NK-92 (cell line): ENCODE data around the gene NLRP5.
"Not testable (repeated sequence)": the region's sequence is repeated elsewhere in the genome, so short reads cannot be mapped to it uniquely, and the experiment has no call there.

Experiments used
- DNase-seq: peaks from one replicate; lab custom pipeline; 2025; ENCODE audit not compliant: unreplicated experiment; lab: John Stamatoyannopoulos, UW

The NLRP5 gene

DNA sequence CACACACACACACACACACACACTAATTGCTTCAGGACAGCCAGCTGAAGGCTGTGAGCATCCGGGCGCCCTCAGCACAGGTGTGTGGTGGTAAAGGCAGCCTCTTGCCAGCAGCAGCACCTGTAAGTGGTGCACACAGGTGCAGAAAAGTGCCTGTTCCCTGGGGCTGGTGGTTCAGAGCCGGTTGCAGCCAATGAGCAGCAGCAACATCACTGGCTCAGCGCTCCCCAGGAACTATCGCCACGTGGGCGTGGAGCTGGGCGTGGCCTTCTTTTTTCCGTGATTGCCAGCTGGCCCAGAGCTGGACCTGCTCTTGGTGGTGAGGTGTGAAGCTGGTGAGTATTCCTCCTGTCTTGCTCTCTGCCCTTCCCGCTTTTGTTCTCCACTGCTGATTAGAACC, at the start of gene NLRP5:
NLRP5 (plus strand) TSS at position 289 of the 400 bp plus-strand sequence.
- no peak for DNase-seq

GRCh38 chr19:55939206-55939605, 47.4 kb upstream of the NLRP5 start:
- DNase-seq: no peak

GRCh38 chr19:55940306-55940705, 46.3 kb upstream of the NLRP5 start:
- DNase-seq: no peak

- no peak for DNase-seq
Observed at GRCh38 chr19:55947532-55947931, 39.0 kb upstream of the NLRP5 start, which contains the start of gene NLRP8. Gene NLRP8 (plus strand): TSS chr19:55947832.

DNA sequence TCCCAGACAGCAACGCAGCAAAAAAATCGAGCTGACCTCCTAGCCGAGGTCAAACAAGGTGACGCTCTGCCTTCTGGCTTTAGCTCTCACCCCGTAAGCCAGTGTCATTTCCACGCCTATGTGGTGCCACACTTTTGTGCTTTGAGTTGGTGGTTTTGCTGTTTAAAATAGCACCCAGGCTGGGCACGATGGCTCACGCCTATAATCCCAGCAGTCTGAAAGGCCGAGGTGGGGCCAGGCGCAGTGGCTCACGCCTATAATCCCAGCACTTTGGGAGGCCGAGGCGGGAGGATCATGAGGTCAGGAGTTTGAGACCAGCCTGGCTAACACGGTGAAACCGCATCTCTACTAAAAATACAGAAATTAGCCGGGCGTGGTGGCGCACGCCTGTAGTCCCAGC, 36.0 kb upstream of the NLRP5 start:
- not testable (repeated sequence) for DNase-seq

DNA sequence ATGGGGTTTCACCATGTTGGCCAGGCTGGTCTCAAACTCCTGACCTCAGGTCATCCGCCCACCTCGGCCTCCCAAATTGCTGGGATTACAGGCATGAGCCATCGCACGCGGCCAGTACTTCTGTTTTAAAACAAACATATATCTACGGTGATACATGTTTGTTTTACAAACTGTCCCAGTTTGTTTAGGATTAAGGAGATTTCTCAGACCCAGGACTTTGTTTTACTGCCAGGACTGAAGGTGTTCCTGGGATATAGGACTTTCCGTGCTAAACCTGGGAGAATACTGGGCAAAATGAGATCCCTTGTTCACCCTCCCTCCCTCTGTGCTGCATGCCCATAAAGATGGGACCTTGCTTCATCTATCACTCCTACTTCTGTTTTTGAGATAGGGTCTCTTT, 30.1 kb upstream of the NLRP5 start:
- no peak for DNase-seq

DNA sequence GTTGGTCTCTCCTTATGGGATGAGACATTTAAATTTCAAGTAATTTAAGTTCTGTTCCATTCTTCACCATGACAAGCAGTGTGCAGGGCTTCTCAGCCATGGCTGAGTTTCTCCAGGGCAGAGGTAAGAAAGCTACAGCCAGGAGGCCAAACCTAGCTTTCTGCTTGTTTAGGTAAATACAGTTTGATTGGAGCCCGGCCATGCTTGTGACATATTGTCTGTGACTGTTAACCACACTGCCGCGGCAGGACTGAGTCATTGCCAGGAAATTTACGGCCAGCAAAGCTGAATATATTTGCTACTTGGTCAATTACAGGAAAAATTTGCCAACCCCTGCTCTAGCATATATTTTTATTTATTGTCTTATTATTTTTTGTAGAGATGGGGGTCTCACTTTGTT, 28.2 kb upstream of the NLRP5 start:
- no peak for DNase-seq

GRCh38 chr19:55959996-55960675, 26.4 kb upstream of the NLRP5 start:
- DNase-seq: no peak

DNA sequence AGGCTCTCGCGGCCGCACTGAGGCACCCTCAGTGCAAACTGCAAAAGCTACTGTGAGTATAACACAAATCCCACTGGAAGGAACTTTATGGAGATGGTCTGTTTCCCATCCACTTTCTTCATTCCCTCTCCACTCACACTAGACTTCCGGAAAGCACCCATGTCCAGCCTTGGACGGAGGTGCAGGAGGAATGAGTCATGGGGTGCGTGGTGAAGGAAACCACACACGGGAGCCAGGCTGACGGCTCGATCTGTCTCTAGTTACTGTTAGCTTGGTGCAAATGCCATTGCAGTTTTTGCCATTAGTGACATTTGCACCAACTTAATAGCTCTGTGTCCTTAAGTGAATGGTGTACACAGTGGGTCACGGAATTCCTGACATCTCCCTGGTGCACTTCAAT, 24.4 kb upstream of the NLRP5 start:
- DNase-seq: no peak

GRCh38 chr19:55973982-55974381, 12.6 kb upstream of the NLRP5 start:
- no peak for DNase-seq

DNA sequence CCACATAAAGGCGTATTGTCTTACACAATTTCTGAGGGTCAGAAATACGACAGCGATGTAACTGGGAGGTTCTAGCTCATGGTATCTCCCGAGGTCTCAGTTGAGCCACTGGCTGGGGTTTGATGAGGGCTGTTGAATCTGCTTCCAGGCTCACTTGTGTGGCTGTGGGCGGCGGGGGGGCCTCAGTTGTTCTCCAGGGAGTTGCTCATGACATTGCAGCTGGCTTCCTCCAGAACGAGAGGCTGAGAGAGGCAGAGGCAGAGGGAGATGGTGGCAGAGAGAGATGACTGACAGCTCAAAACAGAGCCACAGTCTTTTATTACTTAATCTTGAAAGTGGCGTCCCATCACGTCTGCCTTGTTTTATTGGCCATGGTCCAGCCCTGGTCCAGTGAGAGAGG, 6.2 kb upstream of the NLRP5 start:
- DNase-seq: no peak

GRCh38 chr19:55985254-55985653, 1.3 kb upstream of the NLRP5 start:
- no peak for DNase-seq

GRCh38 chr19:55990831-55991230, 4.3 kb downstream of the NLRP5 start:
- no peak for DNase-seq

- no peak for DNase-seq
Observed at GRCh38 chr19:55993492-55993891, 6.9 kb downstream of the NLRP5 start.

GRCh38 chr19:56014765-56015164, 28.2 kb downstream of the NLRP5 start:
- DNase-seq: no peak

DNA sequence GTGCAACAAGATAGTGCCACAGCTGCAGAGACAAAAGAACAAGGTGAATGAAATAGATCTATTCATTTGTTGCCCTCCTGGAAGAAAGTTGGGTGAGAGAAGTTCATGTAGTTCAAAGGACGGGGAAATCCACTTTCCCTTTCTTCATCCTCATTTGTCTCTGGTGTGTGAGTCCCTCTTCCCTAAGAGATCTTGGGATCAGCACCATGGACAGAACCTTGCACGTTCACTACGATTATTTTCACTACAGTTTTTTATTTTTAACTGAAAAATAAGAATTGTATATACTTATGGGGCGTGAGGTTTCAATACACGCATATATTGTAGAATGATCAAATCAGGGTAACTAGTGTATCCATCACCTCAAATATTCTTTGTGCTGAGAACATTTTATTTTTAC, 29.2 kb downstream of the NLRP5 start:
- no peak for DNase-seq

DNA sequence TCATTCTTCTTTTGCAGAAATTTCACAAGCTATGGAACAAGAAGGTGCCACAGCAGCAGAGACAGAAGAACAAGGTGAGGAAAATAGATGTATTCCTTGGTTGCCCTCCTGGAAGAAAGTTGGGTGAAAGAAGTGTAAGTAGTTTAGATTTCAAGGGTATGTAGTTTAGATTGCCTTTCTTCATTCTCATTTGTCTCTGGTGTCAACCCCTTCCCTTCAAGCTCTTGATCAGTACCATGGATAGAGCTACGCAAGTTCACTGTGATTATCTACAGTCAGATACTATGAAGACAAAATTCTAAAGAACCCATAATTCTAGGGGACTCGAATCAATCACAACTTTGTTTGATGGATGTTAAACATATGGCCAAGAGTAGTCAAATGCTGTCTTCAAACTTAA, 32.8 kb downstream of the NLRP5 start:
- not testable (repeated sequence) for DNase-seq

DNA sequence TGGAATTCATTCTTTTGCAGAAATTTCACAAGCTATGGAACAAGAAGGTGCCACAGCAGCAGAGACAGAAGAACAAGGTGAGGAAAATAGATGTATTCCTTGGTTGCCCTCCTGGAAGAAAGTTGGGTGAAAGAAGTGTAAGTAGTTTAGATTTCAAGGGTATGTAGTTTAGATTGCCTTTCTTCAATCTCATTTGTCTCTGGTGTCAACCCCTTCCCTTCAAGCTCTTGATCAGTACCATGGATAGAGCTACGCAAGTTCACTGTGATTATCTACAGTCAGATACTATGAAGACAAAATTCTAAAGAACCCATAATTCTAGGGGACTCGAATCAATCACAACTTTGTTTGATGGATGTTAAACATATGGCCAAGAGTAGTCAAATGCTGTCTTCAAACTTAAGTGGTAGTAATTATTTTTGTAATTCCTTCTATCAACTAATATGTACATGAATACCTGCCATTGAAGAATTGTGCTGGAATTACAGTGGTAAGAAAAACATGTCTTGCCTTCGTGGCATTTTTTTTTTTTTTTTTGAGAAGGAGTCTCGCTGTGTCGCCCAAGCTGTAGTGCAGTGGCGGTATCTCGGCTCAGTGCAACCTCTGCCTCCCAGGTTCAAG, 33.9 kb downstream of the NLRP5 start:
- not testable (repeated sequence) for DNase-seq

DNA sequence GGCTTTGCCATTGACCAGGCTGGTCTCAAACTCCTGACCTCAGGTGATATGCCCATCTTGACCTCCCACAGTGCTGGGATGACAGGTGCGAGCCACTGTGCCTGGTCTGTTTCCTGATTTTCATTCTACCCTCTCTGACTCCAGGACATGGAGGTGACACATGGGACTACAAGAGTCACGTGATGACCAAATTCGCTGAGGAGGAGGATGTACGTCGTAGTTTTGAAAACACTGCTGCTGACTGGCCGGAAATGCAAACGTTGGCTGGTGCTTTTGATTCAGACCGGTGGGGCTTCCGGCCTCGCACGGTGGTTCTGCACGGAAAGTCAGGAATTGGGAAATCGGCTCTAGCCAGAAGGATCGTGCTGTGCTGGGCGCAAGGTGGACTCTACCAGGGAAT, 40.2 kb downstream of the NLRP5 start:
- DNase-seq: no peak

DNA sequence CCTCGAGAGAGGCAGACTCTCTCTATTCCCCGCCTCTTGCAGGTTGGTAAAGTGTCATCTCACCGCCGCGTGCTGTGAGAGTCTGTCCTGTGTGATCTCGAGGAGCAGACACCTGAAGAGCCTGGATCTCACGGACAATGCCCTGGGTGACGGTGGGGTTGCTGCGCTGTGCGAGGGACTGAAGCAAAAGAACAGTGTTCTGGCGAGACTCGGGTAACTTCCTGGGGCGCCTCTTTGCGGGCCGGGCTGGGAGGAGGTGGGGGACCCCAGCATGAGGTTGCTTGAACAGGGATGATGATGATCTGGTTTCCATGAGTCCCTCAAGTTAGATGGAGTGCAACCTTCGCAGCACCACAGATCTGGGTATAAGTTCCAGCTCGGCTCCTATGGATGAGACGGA, 67.0 kb downstream of the NLRP5 start:
- DNase-seq: no peak

DNA sequence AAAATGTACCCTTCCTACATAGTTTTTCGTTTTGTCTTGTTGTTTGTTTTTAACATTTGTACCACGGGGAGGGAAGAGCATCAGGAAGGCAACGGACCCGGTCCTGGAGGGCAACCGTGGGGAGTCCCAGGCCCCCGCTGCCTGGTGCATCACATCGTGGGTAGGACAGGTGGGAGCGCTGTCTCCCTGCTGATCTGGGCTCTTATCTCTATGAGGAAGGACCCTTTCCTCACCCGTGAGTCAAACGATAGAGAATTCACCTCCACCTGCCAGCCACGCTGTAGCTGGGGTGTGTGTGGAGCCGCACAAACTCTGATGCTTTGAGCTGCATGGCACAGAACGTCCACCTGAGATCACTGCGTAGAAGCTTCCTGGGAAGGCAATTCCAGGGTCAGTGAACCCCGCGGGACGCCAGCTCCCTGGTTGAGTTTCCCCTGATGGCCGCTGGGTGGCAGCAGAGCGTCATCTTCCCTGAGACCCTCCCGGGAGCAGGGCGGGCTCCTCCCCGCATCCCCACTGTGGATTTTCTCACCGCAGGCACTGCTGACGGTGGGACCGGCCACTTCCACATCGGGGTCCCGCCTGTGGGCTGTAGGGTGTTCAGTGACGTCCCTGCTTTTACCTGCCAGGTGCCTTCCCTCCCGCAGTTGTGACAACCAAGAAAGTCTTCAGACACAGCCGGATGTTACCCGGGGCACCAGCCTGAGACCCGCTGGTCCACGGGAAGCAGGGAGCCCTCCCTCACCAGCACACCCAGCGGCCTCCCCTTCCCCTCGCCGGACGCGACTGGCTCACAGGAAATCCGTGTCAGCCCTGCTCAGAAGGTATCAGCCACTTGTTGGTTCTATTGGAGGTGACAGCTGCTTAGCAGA, 79.8 kb downstream of the NLRP5 start:
- DNase-seq: no peak

DNA sequence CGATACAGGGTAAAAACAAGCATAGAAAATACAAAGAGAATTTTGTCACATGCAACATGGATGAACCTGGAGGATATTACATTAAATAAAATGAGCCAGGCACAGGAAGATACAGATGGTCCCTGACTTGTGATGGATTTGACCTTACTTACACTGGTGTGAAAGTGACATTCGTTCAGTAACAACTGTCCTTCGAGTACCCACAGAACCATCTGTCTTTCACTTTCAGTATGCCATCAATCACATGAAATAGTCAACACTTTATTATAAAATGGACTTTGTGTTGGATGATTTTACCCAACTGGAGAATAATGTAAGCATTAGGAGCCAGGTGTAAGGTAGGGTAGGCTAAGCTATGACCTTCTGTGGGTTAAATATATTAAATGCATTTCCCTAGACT, 83.1 kb downstream of the NLRP5 start:
- DNase-seq: no peak
